HCT116 (cell line): ENCODE results near the gene ALDH1L2.

Experiments used
- ELF1 ChIP-seq: IDR thresholded peaks from 2 replicates; pipeline ENCODE4 v1.6.1; 2012; ENCODE audit warnings: low read depth, borderline replicate concordance
- EZH2 ChIP-seq: fragments of 200-600 bp; sonication (generic); IDR thresholded peaks from 2 replicates; pipeline ENCODE4 v1.6.1; 2017; ENCODE audit warnings: antibody characterized with exemption, mixed run types
- EZH2phosphoT487 ChIP-seq: fragments of 200-600 bp; IDR thresholded peaks from 2 replicates; pipeline ENCODE4 v1.6.1; 2018; ENCODE audit warnings: antibody characterized with exemption, borderline replicate concordance
- FOSL1 ChIP-seq: IDR thresholded peaks from 2 replicates; pipeline ENCODE4 v1.6.1; 2012; ENCODE audit warnings: low read depth
- POLR2AphosphoS5 ChIP-seq: IDR thresholded peaks from 2 replicates; pipeline ENCODE4 v1.6.1; 2011; ENCODE audit warnings: mild to moderate bottlenecking, low read depth, low read length, moderate library complexity
- SIN3A ChIP-seq: IDR thresholded peaks from 2 replicates; pipeline ENCODE4 v1.6.1; 2012; ENCODE audit warnings: low read depth
- SP1 ChIP-seq: IDR thresholded peaks from 2 replicates; pipeline ENCODE4 v1.6.1; 2012; ENCODE audit warnings: low read depth
- SRF ChIP-seq: IDR thresholded peaks from 2 replicates; pipeline ENCODE4 v1.6.1; 2012; ENCODE audit warnings: low read depth
- TCF7L2 ChIP-seq: IDR thresholded peaks from 2 replicates; pipeline ENCODE4 v1.7.0; 2011; ENCODE audit warnings: borderline replicate concordance, inconsistent platforms; ENCODE audit not compliant: insufficient read depth, insufficient read length; ENCODE audit errors: extremely low read depth
- YY1 ChIP-seq: IDR thresholded peaks from 2 replicates; pipeline ENCODE4 v1.6.1; 2011; ENCODE audit warnings: low read length, low read depth, moderate library complexity, mild to moderate bottlenecking; ENCODE audit not compliant: insufficient replicate concordance; ENCODE audit errors: extremely low read depth
- ZFX ChIP-seq: fragments of 450-650 bp; IDR thresholded peaks from 2 replicates; pipeline ENCODE4 v1.6.1; 2017
- TF ChIP-seq, protein P1 (sequence below), 3 experiments: fragments of 200-600 bp in 1 of 3; sonication (generic) in 1 of 3; IDR thresholded peaks in 2 of 3; conservative IDR thresholded peaks in 1 of 3; 2 replicates each; pipeline ENCODE4 v1.5.1; 2012 to 2017; ENCODE audit warnings: low read depth in 2 of 3, low read length in 2 of 3, antibody characterized with exemption in 1 of 3, borderline replicate concordance in 1 of 3, control low read depth in 1 of 3, mild to moderate bottlenecking in 1 of 3, mixed read lengths in 1 of 3, mixed run types in 1 of 3, moderate library complexity in 1 of 3; ENCODE audit not compliant: insufficient read depth in 1 of 3
- TF ChIP-seq, protein P2 (sequence below): IDR thresholded peaks from 2 replicates; pipeline ENCODE4 v1.6.1; 2012
- TF ChIP-seq, protein P3 (sequence below): IDR thresholded peaks from 2 replicates; pipeline ENCODE4 v1.6.1; 2012; ENCODE audit warnings: low read depth

DNA sequence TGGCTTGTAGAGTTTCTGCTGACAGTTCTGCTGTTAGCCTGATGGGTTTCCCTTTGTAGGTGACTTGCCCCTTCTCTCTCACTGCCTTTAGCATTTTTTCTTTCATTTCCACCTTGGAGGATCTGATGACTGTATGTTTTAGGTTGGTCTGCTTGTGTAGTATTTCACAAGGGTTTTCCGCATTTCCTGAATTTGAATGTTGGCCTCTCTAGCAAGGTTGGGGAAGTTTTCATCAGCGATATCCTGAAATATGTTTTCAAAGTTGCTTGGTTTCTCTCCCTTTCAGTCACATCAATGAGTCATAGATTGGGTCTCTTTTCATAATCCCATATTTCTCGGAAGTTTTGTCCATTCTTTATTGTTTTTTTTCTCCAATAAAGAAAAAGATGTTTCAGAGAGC, 86.7 kb downstream of the ALDH1L2 start:
- no peak for TF ChIP-seq FOSL1
- TF ChIP-seq, protein P1, sequence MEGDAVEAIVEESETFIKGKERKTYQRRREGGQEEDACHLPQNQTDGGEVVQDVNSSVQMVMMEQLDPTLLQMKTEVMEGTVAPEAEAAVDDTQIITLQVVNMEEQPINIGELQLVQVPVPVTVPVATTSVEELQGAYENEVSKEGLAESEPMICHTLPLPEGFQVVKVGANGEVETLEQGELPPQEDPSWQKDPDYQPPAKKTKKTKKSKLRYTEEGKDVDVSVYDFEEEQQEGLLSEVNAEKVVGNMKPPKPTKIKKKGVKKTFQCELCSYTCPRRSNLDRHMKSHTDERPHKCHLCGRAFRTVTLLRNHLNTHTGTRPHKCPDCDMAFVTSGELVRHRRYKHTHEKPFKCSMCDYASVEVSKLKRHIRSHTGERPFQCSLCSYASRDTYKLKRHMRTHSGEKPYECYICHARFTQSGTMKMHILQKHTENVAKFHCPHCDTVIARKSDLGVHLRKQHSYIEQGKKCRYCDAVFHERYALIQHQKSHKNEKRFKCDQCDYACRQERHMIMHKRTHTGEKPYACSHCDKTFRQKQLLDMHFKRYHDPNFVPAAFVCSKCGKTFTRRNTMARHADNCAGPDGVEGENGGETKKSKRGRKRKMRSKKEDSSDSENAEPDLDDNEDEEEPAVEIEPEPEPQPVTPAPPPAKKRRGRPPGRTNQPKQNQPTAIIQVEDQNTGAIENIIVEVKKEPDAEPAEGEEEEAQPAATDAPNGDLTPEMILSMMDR (IDR thresholded peaks at IDR 0.05 in 2 of 3, conservative IDR thresholded peaks at IDR 0.05 in 1 of 3; ENCODE audit: borderline replicate concordance in 1 of 3, insufficient read depth in 1 of 3, low read depth in 2 of 3, low read length in 2 of 3): no peak
- TF ChIP-seq EZH2: no peak
- TF ChIP-seq, protein P2, sequence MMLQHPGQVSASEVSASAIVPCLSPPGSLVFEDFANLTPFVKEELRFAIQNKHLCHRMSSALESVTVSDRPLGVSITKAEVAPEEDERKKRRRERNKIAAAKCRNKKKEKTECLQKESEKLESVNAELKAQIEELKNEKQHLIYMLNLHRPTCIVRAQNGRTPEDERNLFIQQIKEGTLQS: no peak
- TF ChIP-seq ZFX: no peak
- TF ChIP-seq POLR2AphosphoS5: no peak
- TF ChIP-seq YY1: no peak
- no peak for TF ChIP-seq SP1
- TF ChIP-seq TCF7L2: no peak
- TF ChIP-seq SIN3A: no peak
- no peak for TF ChIP-seq EZH2phosphoT487
- TF ChIP-seq SRF: no peak
- TF ChIP-seq, protein P3, sequence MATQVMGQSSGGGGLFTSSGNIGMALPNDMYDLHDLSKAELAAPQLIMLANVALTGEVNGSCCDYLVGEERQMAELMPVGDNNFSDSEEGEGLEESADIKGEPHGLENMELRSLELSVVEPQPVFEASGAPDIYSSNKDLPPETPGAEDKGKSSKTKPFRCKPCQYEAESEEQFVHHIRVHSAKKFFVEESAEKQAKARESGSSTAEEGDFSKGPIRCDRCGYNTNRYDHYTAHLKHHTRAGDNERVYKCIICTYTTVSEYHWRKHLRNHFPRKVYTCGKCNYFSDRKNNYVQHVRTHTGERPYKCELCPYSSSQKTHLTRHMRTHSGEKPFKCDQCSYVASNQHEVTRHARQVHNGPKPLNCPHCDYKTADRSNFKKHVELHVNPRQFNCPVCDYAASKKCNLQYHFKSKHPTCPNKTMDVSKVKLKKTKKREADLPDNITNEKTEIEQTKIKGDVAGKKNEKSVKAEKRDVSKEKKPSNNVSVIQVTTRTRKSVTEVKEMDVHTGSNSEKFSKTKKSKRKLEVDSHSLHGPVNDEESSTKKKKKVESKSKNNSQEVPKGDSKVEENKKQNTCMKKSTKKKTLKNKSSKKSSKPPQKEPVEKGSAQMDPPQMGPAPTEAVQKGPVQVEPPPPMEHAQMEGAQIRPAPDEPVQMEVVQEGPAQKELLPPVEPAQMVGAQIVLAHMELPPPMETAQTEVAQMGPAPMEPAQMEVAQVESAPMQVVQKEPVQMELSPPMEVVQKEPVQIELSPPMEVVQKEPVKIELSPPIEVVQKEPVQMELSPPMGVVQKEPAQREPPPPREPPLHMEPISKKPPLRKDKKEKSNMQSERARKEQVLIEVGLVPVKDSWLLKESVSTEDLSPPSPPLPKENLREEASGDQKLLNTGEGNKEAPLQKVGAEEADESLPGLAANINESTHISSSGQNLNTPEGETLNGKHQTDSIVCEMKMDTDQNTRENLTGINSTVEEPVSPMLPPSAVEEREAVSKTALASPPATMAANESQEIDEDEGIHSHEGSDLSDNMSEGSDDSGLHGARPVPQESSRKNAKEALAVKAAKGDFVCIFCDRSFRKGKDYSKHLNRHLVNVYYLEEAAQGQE: no peak
- no peak for TF ChIP-seq ELF1
